ENCODE data around the gene FAM110D. TPM values are rescaled to one million over a fixed set of nuclear protein-coding genes. Genes with fewer than 3 reads are reported as not detected.

FAM110D gene
- total and polyA plus RNA-seq, 2 donors (not counting 3 experiments of a cell fraction or from before 2014, with no cell fraction given): 2.6 to 5.1 TPM

- ChIA-PET CTCF (interaction anchor here (1.9 kb wide), 1 partner anchor 13 kb away, joined by 10 read pairs; no protein-coding TSS in a partner anchor), POLR2A (no interaction called here)
- FAIRE-seq: no peak
- no peak overlapping the region for H3K4me3 ChIP-seq (replicated peaks in 1 of 3; ENCODE audit: insufficient read depth in 1 of 3, low read depth in 1 of 3, low read length in 3 of 3)
- H4K20me1 ChIP-seq (replicated peaks; ENCODE audit: control insufficient read depth, extremely low read depth, insufficient read depth, low read length): no peaks in the 10 kb centered on the region
- peaks cover 5% of the 10 kb centered on the region for H3K4me1 ChIP-seq (ENCODE audit: control insufficient read depth, extremely low read depth, insufficient read depth, low read length)
- H3K9me3 ChIP-seq (replicated peaks; ENCODE audit: control insufficient read depth, insufficient read depth, low read length): no peaks in the 10 kb centered on the region
- dilution Hi-C loops (cut with MboI; ENCODE audit: extremely low pct_ligation_motif_present, low sequenced_read_pairs): no loop called here
- H2AFZ ChIP-seq (ENCODE audit: low read depth, low read length): no peak overlapping the region
- H3K79me2 ChIP-seq (ENCODE audit: control insufficient read depth, insufficient read depth, low read length): no peaks in the 10 kb centered on the region
- intact Hi-C loops (cut with micrococcal nuclease): no loop called here
- no peak overlapping the region for H3K9ac ChIP-seq (replicated peaks; ENCODE audit: extremely low read depth, insufficient read depth, low read length)
- BruUV-seq (replicated peaks): no TSS peak
- TF ChIP-seq MAX (IDR thresholded peaks at IDR 0.05; ENCODE audit: insufficient read depth, insufficient read length) (no peak), CTCF (IDR thresholded peaks at IDR 0.05; ENCODE audit: extremely low read depth in 1 of 2, insufficient read depth in 1 of 2, low read depth in 1 of 2, low read length in 2 of 2) (no peak), POLR2A (IDR thresholded peaks at IDR 0.05; ENCODE audit: low read depth, low read length) (no peak), JUN (IDR thresholded peaks at IDR 0.05; ENCODE audit: borderline replicate concordance, insufficient read depth, insufficient read length, low read depth) (no peak), MYC (IDR thresholded peaks at IDR 0.05; ENCODE audit: low read depth, low read length) (no peak)
- H3K36me3 ChIP-seq (ENCODE audit: control insufficient read depth in 2 of 2, extremely low read depth in 1 of 2, insufficient read depth in 2 of 2, low read length in 2 of 2): no peaks in the 10 kb centered on the region
- no peaks in the 10 kb centered on the region for H3K27me3 ChIP-seq (ENCODE audit: control insufficient read depth in 2 of 2, insufficient read depth in 2 of 2, low read length in 2 of 2)
- H3K4me2 ChIP-seq (ENCODE audit: insufficient read depth, low read length): no peak overlapping the region
- H3K9me1 ChIP-seq (replicated peaks; ENCODE audit: control insufficient read depth, extremely low read depth, insufficient read depth, low read length): no peaks in the 10 kb centered on the region
- no peak for DNase-seq (ENCODE audit: low read depth, low spot score)
- no peak overlapping the region for H3K27ac ChIP-seq (ENCODE audit: insufficient read depth, low read depth, low read length)
Observed at GRCh38 chr1:26132128-26132833, 26.6 kb upstream of the FAM110D start.

GRCh38 chr1:26132834-26133167 lies 26.1 kb upstream of the FAM110D start:
- no peak overlapping the region for H3K27ac ChIP-seq (ENCODE audit: insufficient read depth, low read depth, low read length)
- TF ChIP-seq POLR2AphosphoS5 (IDR thresholded peaks at IDR 0.05; ENCODE audit: insufficient read depth, low read depth, low read length): no peak
- no peak for TF ChIP-seq MAX (IDR thresholded peaks at IDR 0.05; ENCODE audit: insufficient read depth, insufficient read length)
- no peak for TF ChIP-seq JUN (IDR thresholded peaks at IDR 0.05; ENCODE audit: borderline replicate concordance, insufficient read depth, insufficient read length, low read depth)
- TF ChIP-seq EZH2 (IDR thresholded peaks at IDR 0.05; ENCODE audit: borderline replicate concordance, low read depth, low read length, severe bottlenecking): no peak
- no peak for TF ChIP-seq POLR2A (IDR thresholded peaks at IDR 0.05; ENCODE audit: low read depth, low read length)
- TF ChIP-seq FOS (IDR thresholded peaks at IDR 0.05; ENCODE audit: borderline replicate concordance, insufficient read depth, low read length): no peak
- no peaks in the 10 kb centered on the region for H3K36me3 ChIP-seq (ENCODE audit: control insufficient read depth in 2 of 2, extremely low read depth in 1 of 2, insufficient read depth in 2 of 2, low read length in 2 of 2)
- DNase-seq (ENCODE audit: low read depth, low spot score) (no peak), FAIRE-seq (no peak)
- CTCF ChIA-PET: interaction anchor here (1.9 kb wide), 1 partner anchor 12 kb away, joined by 10 read pairs; no protein-coding TSS in a partner anchor
- H3K4me3 ChIP-seq (replicated peaks in 1 of 3; ENCODE audit: insufficient read depth in 1 of 3, low read depth in 1 of 3, low read length in 3 of 3): no peak overlapping the region
- POLR2A ChIA-PET: interaction anchor here (0.7 kb wide), 1 partner anchor 95 kb away, joined by 3 read pairs; no protein-coding TSS in a partner anchor
- H3K9ac ChIP-seq (replicated peaks; ENCODE audit: extremely low read depth, insufficient read depth, low read length): no peak overlapping the region
- dilution Hi-C loops (cut with MboI; ENCODE audit: extremely low pct_ligation_motif_present, low sequenced_read_pairs) (no loop called here), intact Hi-C loops (cut with micrococcal nuclease) (no loop called here)
- H3K4me1 ChIP-seq (ENCODE audit: control insufficient read depth, extremely low read depth, insufficient read depth, low read length): peaks cover under 1% of the 10 kb centered on the region
- no peak overlapping the region for H3K4me2 ChIP-seq (ENCODE audit: insufficient read depth, low read length)
- no peaks in the 10 kb centered on the region for H3K9me3 ChIP-seq (replicated peaks; ENCODE audit: control insufficient read depth, insufficient read depth, low read length)
- H4K20me1 ChIP-seq (replicated peaks; ENCODE audit: control insufficient read depth, extremely low read depth, insufficient read depth, low read length): no peaks in the 10 kb centered on the region
- H2AFZ ChIP-seq (ENCODE audit: low read depth, low read length): no peak overlapping the region
- no TSS peak for BruUV-seq (replicated peaks)
- no peaks in the 10 kb centered on the region for H3K9me1 ChIP-seq (replicated peaks; ENCODE audit: control insufficient read depth, extremely low read depth, insufficient read depth, low read length)
- no peaks in the 10 kb centered on the region for H3K79me2 ChIP-seq (ENCODE audit: control insufficient read depth, insufficient read depth, low read length)
- H3K27me3 ChIP-seq (ENCODE audit: control insufficient read depth in 2 of 2, insufficient read depth in 2 of 2, low read length in 2 of 2): no peaks in the 10 kb centered on the region

All from endothelial cell of umbilical vein (primary cell).